SK-N-SH treated with all-trans-retinoic acid at 6 μM for 48 hours (cell line): Measurements from ENCODE around the gene SPP1.

Source experiments
- ARNTL ChIP-seq: fragments of 450-650 bp; formaldehyde crosslinking; IDR thresholded peaks from 2 replicates; pipeline ENCODE4 v1.5.0; 2020; ENCODE audit warnings: low read depth, mild to moderate bottlenecking, moderate library complexity, borderline replicate concordance
- CSRNP3 ChIP-seq: fragments of 250-450 bp; sonication (Bioruptor Pico); IDR thresholded peaks from 2 replicates; pipeline ENCODE4 v1.5.1; 2021; ENCODE audit warnings: mild to moderate bottlenecking, moderate library complexity
- ESRRG ChIP-seq: fragments of 250-450 bp; sonication (Bioruptor Pico); IDR thresholded peaks from 2 replicates; pipeline ENCODE4 v1.6.1; 2021; ENCODE audit warnings: mild to moderate bottlenecking
- GLIS3 ChIP-seq: fragments of 250-450 bp; sonication (Bioruptor Pico); IDR thresholded peaks from 2 replicates; pipeline ENCODE4 v1.5.0; 2020; ENCODE audit warnings: mild to moderate bottlenecking, moderate library complexity
- ISL1 ChIP-seq: fragments of 250-450 bp; sonication (Bioruptor Pico); IDR thresholded peaks from 2 replicates; pipeline ENCODE4 v2.1.2; 2022; ENCODE audit warnings: mild to moderate bottlenecking, moderate library complexity
- RARB ChIP-seq: fragments of 250-450 bp; sonication (Bioruptor Pico); IDR thresholded peaks from 2 replicates; pipeline ENCODE4 v1.8.0; 2021; ENCODE audit warnings: mild to moderate bottlenecking, moderate library complexity
- ZFP30 ChIP-seq: fragments of 450-650 bp; formaldehyde crosslinking; IDR thresholded peaks from 2 replicates; pipeline ENCODE4 v1.5.0; 2022; ENCODE audit warnings: mild to moderate bottlenecking, moderate library complexity
- ZNF70 ChIP-seq: fragments of 450-650 bp; formaldehyde crosslinking; IDR thresholded peaks from 2 replicates; pipeline ENCODE4 v1.5.0; 2020; ENCODE audit warnings: mild to moderate bottlenecking, moderate library complexity
- TF ChIP-seq, protein P1 (sequence below): fragments of 250-450 bp; sonication (Bioruptor Pico); IDR thresholded peaks from 2 replicates; pipeline ENCODE4 v1.8.0; 2020; ENCODE audit warnings: mild to moderate bottlenecking, moderate library complexity, borderline replicate concordance

- TF ChIP-seq GLIS3 (no peak), ISL1 (no peak), ARNTL (CRISPR knock-in tag) (no peak), ZNF70 (CRISPR knock-in tag) (no peak), CSRNP3 (CRISPR knock-in tag) (no peak), ZFP30 (no peak), RARB (CRISPR knock-in tag) (no peak), ESRRG (CRISPR knock-in tag) (no peak)
- TF ChIP-seq, protein P1, sequence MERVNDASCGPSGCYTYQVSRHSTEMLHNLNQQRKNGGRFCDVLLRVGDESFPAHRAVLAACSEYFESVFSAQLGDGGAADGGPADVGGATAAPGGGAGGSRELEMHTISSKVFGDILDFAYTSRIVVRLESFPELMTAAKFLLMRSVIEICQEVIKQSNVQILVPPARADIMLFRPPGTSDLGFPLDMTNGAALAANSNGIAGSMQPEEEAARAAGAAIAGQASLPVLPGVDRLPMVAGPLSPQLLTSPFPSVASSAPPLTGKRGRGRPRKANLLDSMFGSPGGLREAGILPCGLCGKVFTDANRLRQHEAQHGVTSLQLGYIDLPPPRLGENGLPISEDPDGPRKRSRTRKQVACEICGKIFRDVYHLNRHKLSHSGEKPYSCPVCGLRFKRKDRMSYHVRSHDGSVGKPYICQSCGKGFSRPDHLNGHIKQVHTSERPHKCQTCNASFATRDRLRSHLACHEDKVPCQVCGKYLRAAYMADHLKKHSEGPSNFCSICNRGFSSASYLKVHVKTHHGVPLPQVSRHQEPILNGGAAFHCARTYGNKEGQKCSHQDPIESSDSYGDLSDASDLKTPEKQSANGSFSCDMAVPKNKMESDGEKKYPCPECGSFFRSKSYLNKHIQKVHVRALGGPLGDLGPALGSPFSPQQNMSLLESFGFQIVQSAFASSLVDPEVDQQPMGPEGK: no peak
Measured at GRCh38 chr4:87947381-87948160, 27.9 kb upstream of the SPP1 start.
